Ascending aorta (tissue), 2 donors: ENCODE data around the gene TMEM255B. TPM values are rescaled to one million over a fixed set of nuclear protein-coding genes. Genes with fewer than 3 reads are reported as not detected.
"Not testable (repeated sequence)": the region's sequence is repeated elsewhere in the genome, so short reads cannot be mapped to it uniquely, and the experiment has no call there.

ENCODE experiments used
- DNase-seq, 2 donors: peaks; one replicate each; pipeline ENCODE4 v3.0.0-alpha.2; 2019; ENCODE audit warnings: low spot score in 2 of 2
- H3K27ac ChIP-seq, 2 donors: fragments of 200-600 bp; sonication (generic); one replicate each; pipeline ENCODE4 v1.5.1; 2016 to 2017; ENCODE audit warnings: mild to moderate bottlenecking in 1 of 2
- H3K27me3 ChIP-seq: fragments of 200-600 bp; sonication (generic); one replicate; pipeline ENCODE4 v1.5.1; 2017
- H3K36me3 ChIP-seq, 2 donors: fragments of 200-600 bp; sonication (generic); one replicate each; pipeline ENCODE4 v1.5.1; 2016
- H3K4me1 ChIP-seq, 2 donors: fragments of 200-600 bp; sonication (generic); one replicate each; pipeline ENCODE4 v1.5.1; 2016 to 2017; ENCODE audit warnings: mild to moderate bottlenecking in 1 of 2
- H3K4me3 ChIP-seq, 2 donors: fragments of 200-600 bp; sonication (generic); one replicate each; pipeline ENCODE4 v1.5.1; 2016 to 2017; ENCODE audit warnings: mild to moderate bottlenecking in 1 of 2
- H3K9me3 ChIP-seq, 2 donors: fragments of 200-600 bp; sonication (generic); one replicate each; pipeline ENCODE4 v1.5.1; 2016
- intact Hi-C: fragments of 100-400 bp; cut with DNase I; formaldehyde crosslinking; loops from one replicate; pipeline ENCODE4 v1.15.1; 2023
- total RNA-seq: library from RNA; depleted of rRNA; stranded (reverse); fragments of >200 nt; gene quantifications from one replicate; pipeline ENCODE4 v1.1.0, GENCODE V29; 2016
- TF ChIP-seq, protein P1 (sequence below), 3 experiments: fragments of 200-600 bp in 2 of 3; fragments of 450-650 bp in 1 of 3; sonication (generic) in 2 of 3; IDR thresholded peaks; one replicate each; pipeline ENCODE4 v1.5.1; 2016 to 2019; ENCODE audit warnings: antibody characterized with exemption in 3 of 3, mild to moderate bottlenecking in 1 of 3, moderate library complexity in 1 of 3

The TMEM255B gene
- total RNA-seq = 4.7 TPM

GRCh38 chr13:113758651-113759524, at the start of gene TMEM255B:
Gene TMEM255B (plus strand): TSS chr13:113759226. CDS start chr13:113759270, 44 bp downstream.
- no peaks in the 10 kb centered on the region for H3K27me3 ChIP-seq
- no peaks in the 10 kb centered on the region for H3K9me3 ChIP-seq
- intact Hi-C loops = no loop called here
- H3K4me1 ChIP-seq = peaks cover 0 to 6% of the 10 kb centered on the region in 2 donors
- no peaks in the 10 kb centered on the region for H3K36me3 ChIP-seq
- TF ChIP-seq, protein P1, sequence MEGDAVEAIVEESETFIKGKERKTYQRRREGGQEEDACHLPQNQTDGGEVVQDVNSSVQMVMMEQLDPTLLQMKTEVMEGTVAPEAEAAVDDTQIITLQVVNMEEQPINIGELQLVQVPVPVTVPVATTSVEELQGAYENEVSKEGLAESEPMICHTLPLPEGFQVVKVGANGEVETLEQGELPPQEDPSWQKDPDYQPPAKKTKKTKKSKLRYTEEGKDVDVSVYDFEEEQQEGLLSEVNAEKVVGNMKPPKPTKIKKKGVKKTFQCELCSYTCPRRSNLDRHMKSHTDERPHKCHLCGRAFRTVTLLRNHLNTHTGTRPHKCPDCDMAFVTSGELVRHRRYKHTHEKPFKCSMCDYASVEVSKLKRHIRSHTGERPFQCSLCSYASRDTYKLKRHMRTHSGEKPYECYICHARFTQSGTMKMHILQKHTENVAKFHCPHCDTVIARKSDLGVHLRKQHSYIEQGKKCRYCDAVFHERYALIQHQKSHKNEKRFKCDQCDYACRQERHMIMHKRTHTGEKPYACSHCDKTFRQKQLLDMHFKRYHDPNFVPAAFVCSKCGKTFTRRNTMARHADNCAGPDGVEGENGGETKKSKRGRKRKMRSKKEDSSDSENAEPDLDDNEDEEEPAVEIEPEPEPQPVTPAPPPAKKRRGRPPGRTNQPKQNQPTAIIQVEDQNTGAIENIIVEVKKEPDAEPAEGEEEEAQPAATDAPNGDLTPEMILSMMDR (IDR thresholded peaks at IDR 0.05) = peak; percentile 20 to 40 (median 29)
- H3K4me3 ChIP-seq = peak within 1 kb of the TSS; percentile 76 to 87
- DNase-seq = peak; percentile 33 to 92
- H3K27ac ChIP-seq = peak within 1 kb of the TSS; percentile 63 to 79

DNA sequence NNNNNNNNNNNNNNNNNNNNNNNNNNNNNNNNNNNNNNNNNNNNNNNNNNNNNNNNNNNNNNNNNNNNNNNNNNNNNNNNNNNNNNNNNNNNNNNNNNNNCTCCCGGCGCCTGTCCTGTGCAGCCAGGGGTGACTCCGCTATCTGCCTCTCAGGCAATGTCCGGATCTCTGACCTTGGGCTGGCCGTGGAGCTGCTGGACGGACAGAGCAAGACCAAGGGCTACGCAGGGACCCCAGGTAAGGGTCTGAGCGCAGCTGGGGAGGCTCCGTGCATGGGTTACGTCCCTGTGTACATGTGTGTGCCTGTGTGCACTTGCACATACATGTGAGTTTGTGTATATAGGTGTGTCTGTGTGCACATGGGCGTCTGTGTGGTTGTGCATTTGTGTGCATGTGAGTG, 36.1 kb upstream of the TMEM255B start:
- Histone ChIP-seq H3K4me1 (peaks cover 0 to 2% of the 10 kb centered on the region in 2 donors), H3K27ac (no peak overlapping the region), H3K9me3 (no peaks in the 10 kb centered on the region), H3K36me3 (no peaks in the 10 kb centered on the region), H3K4me3 (no peak overlapping the region), H3K27me3 (no peaks in the 10 kb centered on the region)
- TF ChIP-seq, protein P1 (IDR thresholded peaks at IDR 0.05) = no peak
- intact Hi-C loops = no loop called here
- no peak for DNase-seq

DNA sequence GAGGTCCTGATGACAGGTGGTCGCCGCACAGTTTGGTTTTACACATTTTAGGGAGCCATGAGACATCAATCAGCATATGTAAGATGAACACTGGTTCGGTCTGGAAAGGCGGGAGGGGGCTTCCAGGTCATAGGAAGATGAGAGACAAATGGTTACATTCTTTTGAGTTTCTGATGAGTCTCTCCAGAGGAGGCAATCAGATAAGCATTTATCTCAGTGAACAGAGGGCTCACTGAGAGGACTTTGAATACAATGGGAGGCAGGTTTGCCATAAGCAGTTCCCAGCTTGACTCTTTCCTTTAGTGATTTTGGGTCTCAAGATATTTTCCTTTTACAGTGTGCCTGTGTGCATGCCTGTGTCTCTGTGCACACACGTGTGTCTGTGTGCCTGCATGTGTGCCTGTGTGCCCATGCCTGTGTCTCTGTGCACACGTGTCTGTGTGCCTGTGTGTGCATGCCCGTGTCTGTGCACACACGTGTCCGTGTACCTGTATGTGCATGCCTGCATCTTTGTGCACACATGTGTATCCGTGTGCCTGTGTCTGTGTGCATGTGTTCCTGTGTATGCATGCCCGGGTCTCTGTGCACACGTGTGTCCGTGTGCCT, 35.5 kb upstream of the TMEM255B start:
- Histone ChIP-seq H3K4me3 (no peak overlapping the region), H3K4me1 (peaks cover 0 to 2% of the 10 kb centered on the region in 2 donors), H3K27me3 (no peaks in the 10 kb centered on the region), H3K36me3 (no peaks in the 10 kb centered on the region), H3K27ac (no peak overlapping the region), H3K9me3 (no peaks in the 10 kb centered on the region)
- intact Hi-C loops = no loop called here
- TF ChIP-seq, protein P1 (IDR thresholded peaks at IDR 0.05) = no peak
- DNase-seq = no peak

GRCh38 chr13:113724016-113724758, 34.8 kb upstream of the TMEM255B start:
- Histone ChIP-seq H3K4me3 (peak overlapping the region in 1 of 2 donors; percentile 72), H3K9me3 (no peaks in the 10 kb centered on the region), H3K36me3 (no peaks in the 10 kb centered on the region), H3K27ac (peak overlapping the region in 1 of 2 donors; percentile 74), H3K27me3 (peaks cover under 1% of the 10 kb centered on the region), H3K4me1 (peaks cover 0 to 2% of the 10 kb centered on the region in 2 donors)
- no peak for DNase-seq
- intact Hi-C loops = no loop called here
- TF ChIP-seq, protein P1 (IDR thresholded peaks at IDR 0.05) = no peak

DNA sequence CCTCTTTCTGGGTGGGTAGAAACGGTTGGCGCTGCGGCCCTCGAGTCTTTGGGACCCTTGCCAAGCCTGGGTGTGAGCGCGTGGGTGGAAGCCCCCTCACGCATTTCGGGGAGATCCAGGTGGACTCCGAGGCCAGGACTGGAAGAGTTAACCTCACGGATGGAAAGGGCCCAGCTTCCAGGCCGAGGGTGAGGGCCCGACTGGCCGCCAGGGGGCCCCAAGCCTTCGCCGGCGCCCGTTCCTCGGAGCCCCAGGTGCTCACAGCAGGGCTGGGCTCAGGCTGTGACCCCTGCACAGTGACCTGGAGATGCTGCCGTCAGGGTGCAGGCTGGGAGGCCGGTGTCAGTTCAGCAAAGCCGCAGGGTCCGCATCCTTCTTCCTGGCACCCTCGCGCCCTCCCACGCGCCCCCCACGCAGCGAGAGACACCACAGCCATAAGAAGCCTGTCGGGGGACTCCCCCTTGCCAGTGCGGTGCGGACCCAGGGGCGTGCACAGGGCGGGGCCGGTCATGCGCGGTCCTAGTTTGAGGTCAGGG, 34.2 kb upstream of the TMEM255B start:
- Histone ChIP-seq H3K4me3 (peak overlapping the region; percentile 54 to 72), H3K4me1 (peaks cover 0 to 2% of the 10 kb centered on the region in 2 donors), H3K36me3 (no peaks in the 10 kb centered on the region), H3K9me3 (no peaks in the 10 kb centered on the region), H3K27me3 (peaks cover 7% of the 10 kb centered on the region), H3K27ac (peak overlapping the region; percentile 50 to 74)
- intact Hi-C loops = no loop called here
- DNase-seq = peak; percentile 51 to 87
- TF ChIP-seq, protein P1 (IDR thresholded peaks at IDR 0.05) = peak; percentile 64 to 79 (median 65)

DNA sequence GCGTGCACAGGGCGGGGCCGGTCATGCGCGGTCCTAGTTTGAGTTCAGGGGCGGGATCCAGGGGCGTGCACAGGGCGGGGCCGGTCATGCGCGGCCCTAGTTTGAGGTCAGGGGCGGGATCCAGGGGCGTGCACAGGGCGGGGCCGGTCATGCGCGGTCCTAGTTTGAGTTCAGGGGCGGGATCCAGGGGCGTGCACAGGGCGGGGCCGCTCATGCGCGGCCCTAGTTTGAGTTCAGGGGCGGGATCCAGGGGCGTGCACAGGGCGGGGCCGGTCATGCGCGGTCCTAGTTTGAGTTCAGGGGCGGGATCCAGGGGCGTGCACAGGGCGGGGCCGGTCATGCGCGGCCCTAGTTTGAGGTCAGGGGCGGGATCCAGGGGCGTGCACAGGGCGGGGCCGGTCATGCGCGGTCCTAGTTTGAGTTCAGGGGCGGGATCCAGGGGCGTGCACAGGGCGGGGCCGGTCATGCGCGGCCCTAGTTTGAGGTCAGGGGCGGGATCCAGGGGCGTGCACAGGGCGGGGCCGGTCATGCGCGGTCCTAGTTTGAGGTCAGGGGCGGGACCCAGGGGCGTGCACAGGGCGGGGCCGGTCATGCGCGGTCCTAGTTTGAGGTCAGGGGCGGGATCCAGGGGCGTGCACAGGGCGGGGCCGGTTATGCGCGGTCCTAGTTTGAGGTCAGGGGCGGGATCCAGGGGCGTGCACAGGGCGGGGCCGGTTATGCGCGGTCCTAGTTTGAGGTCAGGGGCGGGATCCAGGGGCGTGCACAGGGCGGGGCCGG, 33.5 kb upstream of the TMEM255B start:
- H3K9me3 ChIP-seq, intact Hi-C loops, H3K36me3 ChIP-seq, H3K27me3 ChIP-seq, H3K4me1 ChIP-seq: not testable (repeated sequence)
- Histone ChIP-seq H3K27ac (peak overlapping the region in 1 of 2 donors; percentile 74), H3K4me3 (peak overlapping the region; percentile 54 to 72)
- DNase-seq = peak in 1 of 2 donors; percentile 74

DNA sequence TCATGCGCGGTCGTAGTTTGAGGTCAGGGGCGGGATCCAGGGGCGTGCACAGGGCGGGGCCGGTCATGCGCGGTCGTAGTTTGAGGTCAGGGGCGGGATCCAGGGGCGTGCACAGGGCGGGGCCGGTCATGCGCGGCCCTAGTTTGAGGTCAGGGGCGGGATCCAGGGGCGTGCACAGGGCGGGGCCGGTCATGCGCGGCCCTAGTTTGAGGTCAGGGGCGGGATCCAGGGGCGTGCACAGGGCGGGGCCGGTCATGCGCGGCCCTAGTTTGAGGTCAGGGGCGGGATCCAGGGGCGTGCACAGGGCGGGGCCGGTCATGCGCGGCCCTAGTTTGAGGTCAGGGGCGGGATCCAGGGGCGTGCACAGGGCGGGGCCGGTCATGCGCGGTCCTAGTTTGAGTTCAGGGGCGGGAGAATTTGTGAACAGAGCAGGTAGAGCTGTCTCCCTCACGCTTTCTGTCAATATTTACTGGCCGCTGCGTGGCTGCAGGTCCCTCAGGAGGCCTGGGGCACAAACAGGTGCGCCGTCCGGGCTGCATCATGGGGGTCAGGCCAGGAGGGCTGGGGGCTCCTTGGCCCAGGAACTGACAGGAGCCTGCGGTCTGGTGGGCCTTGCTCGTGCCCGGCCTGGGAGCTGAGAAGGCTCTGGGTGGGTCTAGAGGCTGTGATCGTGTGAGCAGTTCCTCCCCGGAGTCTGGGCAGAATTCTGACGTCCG, 32.8 kb upstream of the TMEM255B start:
- not testable (repeated sequence) for DNase-seq

More for the DNA sequence above, 32.8 kb upstream of the TMEM255B start:
- H3K4me3 ChIP-seq = peak overlapping the region in 1 of 2 donors; percentile 53
- intact Hi-C loops, H3K9me3 ChIP-seq, H3K36me3 ChIP-seq, H3K4me1 ChIP-seq, H3K27me3 ChIP-seq: not testable (repeated sequence)
- H3K27ac ChIP-seq = peak overlapping the region in 1 of 2 donors; percentile 64
